HL-60 (cell line): ENCODE measurements around the gene NAP1L4.

Experiments
- DNase-seq, 2 experiments: peaks; one replicate each; pipeline ENCODE4 v3.0.0-alpha.2; 2010 to 2020; ENCODE audit warnings: low read depth in 1 of 2, low spot score in 1 of 2
- H3K27ac ChIP-seq: fragments of 250-450 bp; sonication (Bioruptor Pico); replicated peaks from 2 replicates; pipeline ENCODE4 v1.5.1; 2020; ENCODE audit warnings: mild to moderate bottlenecking, moderate library complexity
- H3K27me3 ChIP-seq: fragments of 250-450 bp; sonication (Bioruptor Pico); 2 replicates; pipeline ENCODE4 v1.5.1; 2021; ENCODE audit warnings: mild to moderate bottlenecking, moderate library complexity; ENCODE audit not compliant: insufficient read depth, poor library complexity, severe bottlenecking
- H3K4me3 ChIP-seq: replicated peaks from 2 replicates; pipeline ENCODE4 v1.5.1; 2011; ENCODE audit warnings: mild to moderate bottlenecking, control low read depth, low read length; ENCODE audit not compliant: insufficient read depth
- GABPA ChIP-seq: IDR thresholded peaks from 2 replicates; pipeline ENCODE4 v1.6.1; 2012; ENCODE audit warnings: low read depth
- POLR2AphosphoS5 ChIP-seq: IDR thresholded peaks from 2 replicates; pipeline ENCODE4 v1.6.1; 2012; ENCODE audit warnings: low read depth
- SPI1 ChIP-seq: IDR thresholded peaks from 2 replicates; pipeline ENCODE4 v1.6.1; 2012; ENCODE audit warnings: low read depth, mild to moderate bottlenecking, borderline replicate concordance
- TF ChIP-seq, protein P1 (sequence below): IDR thresholded peaks from one replicate; pipeline ENCODE4 v1.5.1; 2011; ENCODE audit warnings: low read length, control low read depth, inconsistent platforms; ENCODE audit not compliant: insufficient read depth
- TF ChIP-seq, protein P2 (sequence below): IDR thresholded peaks from 2 replicates; pipeline ENCODE4 v1.6.1; 2012; ENCODE audit warnings: low read depth; ENCODE audit not compliant: insufficient replicate concordance

The NAP1L4 gene

DNA sequence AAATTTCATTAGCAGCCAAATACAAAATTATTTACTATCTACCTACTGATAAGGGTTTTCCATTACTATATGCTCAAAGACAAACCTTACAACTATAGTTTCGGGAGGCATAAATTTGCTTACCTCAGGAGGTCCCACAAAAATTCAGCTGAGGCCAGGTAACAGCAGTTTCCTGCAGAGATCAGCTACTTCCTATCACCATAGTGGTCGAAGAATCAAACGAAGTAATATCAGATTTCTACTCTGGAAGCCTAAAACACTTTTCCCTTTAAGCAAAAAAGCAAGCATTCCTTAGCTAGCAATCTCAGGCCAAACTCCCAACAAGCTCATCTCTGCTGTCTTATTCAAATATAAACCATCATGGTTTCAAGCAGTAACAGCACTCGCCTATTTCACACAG is 3.1 kb downstream of the NAP1L4 start:
- DNase-seq, result no peak
- TF ChIP-seq POLR2AphosphoS5, result no peak
- TF ChIP-seq SPI1, result no peak
- TF ChIP-seq GABPA, result no peak
- TF ChIP-seq, protein P1, sequence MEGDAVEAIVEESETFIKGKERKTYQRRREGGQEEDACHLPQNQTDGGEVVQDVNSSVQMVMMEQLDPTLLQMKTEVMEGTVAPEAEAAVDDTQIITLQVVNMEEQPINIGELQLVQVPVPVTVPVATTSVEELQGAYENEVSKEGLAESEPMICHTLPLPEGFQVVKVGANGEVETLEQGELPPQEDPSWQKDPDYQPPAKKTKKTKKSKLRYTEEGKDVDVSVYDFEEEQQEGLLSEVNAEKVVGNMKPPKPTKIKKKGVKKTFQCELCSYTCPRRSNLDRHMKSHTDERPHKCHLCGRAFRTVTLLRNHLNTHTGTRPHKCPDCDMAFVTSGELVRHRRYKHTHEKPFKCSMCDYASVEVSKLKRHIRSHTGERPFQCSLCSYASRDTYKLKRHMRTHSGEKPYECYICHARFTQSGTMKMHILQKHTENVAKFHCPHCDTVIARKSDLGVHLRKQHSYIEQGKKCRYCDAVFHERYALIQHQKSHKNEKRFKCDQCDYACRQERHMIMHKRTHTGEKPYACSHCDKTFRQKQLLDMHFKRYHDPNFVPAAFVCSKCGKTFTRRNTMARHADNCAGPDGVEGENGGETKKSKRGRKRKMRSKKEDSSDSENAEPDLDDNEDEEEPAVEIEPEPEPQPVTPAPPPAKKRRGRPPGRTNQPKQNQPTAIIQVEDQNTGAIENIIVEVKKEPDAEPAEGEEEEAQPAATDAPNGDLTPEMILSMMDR, result no peak
- no peaks in the 10 kb centered on the region for H3K27me3 ChIP-seq
- no peak overlapping the region for H3K27ac ChIP-seq
- peak overlapping the region; percentile 81 for H3K4me3 ChIP-seq

DNA sequence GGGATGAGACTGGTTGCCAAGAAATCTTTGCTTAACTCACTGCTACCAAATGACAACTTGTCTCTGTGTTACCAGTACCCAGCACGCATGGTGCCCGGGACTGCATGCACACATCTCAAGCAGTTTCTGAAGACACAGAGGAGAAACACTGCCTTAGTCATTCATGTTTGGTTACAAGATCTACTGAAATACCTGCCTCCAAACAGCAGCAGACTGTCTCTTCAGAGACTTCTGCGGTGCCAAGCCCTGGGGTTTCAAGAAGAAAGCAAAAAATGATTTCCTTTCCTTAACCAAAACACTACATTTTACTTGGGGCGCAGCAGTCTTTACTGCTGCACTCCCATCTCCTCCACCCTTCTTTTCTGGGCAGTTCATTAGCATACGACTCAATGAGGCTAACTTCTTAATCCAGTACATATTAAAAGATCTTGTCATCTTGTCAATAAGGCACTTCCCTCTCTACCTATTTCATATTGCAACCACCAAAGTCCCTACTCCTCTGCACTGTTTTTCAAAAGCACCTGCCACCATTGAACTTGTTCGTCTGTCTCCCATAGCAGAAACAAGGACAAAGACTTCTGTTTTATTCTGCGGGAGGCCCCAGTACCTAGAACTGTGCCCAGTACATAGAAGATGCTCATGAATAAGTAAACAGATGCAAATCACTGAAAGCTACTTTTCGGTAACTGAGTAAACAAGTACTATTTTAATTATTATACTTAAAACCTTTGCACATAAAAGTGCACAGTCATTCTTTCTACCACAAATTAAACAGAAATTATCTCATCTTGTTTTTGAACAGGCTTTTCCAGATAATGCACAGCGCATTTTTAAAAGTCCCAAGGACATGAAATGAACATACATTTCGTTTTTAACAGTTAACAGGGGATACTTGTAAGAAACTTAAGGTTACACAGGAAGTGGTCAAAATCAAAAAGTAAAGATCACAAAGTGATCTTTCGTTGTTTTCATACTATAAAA is 4.0 kb downstream of the NAP1L4 start:
- Histone ChIP-seq H3K27me3 (no peaks in the 10 kb centered on the region), H3K4me3 (peak overlapping the region; percentile 81), H3K27ac (peak overlapping the region; percentile 22; the same call in 1 of the 2 replicates)
- no peak for DNase-seq
- TF ChIP-seq GABPA, result no peak
- TF ChIP-seq, protein P1, result no peak
- TF ChIP-seq, protein P2, sequence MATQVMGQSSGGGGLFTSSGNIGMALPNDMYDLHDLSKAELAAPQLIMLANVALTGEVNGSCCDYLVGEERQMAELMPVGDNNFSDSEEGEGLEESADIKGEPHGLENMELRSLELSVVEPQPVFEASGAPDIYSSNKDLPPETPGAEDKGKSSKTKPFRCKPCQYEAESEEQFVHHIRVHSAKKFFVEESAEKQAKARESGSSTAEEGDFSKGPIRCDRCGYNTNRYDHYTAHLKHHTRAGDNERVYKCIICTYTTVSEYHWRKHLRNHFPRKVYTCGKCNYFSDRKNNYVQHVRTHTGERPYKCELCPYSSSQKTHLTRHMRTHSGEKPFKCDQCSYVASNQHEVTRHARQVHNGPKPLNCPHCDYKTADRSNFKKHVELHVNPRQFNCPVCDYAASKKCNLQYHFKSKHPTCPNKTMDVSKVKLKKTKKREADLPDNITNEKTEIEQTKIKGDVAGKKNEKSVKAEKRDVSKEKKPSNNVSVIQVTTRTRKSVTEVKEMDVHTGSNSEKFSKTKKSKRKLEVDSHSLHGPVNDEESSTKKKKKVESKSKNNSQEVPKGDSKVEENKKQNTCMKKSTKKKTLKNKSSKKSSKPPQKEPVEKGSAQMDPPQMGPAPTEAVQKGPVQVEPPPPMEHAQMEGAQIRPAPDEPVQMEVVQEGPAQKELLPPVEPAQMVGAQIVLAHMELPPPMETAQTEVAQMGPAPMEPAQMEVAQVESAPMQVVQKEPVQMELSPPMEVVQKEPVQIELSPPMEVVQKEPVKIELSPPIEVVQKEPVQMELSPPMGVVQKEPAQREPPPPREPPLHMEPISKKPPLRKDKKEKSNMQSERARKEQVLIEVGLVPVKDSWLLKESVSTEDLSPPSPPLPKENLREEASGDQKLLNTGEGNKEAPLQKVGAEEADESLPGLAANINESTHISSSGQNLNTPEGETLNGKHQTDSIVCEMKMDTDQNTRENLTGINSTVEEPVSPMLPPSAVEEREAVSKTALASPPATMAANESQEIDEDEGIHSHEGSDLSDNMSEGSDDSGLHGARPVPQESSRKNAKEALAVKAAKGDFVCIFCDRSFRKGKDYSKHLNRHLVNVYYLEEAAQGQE, result no peak
- TF ChIP-seq SPI1, result no peak
- TF ChIP-seq POLR2AphosphoS5, result no peak

DNA sequence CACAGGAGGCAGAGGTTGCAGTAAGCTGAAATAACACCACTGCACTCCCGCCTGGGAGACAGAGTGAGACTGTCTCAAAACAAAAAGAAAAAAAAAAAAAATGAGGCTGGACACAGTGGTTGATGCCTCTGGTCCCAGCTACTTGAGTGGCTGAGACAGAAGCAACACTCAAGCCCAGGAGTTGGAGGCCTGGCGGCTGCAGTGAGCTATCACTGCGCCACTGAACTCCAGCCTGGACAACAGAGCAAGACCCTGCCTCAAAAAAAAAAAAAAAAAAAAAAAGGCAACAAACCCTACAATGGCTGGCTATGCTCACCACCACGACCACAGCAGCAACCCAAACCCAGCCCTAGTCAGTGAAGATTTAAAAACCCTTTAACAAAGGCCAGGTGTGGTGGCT is 8.2 kb downstream of the NAP1L4 start:
- no peak for DNase-seq
- no peaks in the 10 kb centered on the region for H3K27me3 ChIP-seq

More for the DNA sequence above, 8.2 kb downstream of the NAP1L4 start:
- Histone ChIP-seq H3K27ac (no peak overlapping the region), H3K4me3 (no peak overlapping the region)
- TF ChIP-seq GABPA (no peak), POLR2AphosphoS5 (no peak), SPI1 (no peak)
- TF ChIP-seq, protein P2, result no peak
- TF ChIP-seq, protein P1, result no peak
